HG02970 (cell line): Measurements from ENCODE around the gene NEK7.

Experiments used
- ATAC-seq: cut with Tn5 transposase; IDR thresholded peaks from one replicate; pipeline ENCODE4 v1.9.1; 2021; ENCODE audit warnings: mild to moderate bottlenecking, moderate library complexity, moderate number of reproducible peaks; ENCODE audit not compliant: unreplicated experiment, low FRiP score

Gene NEK7

GRCh38 chr1:198246337-198246736, 89.5 kb downstream of the NEK7 start:
- no peak for ATAC-seq

- peak; percentile 66 for ATAC-seq
Measured at GRCh38 chr1:198253259-198253658, 96.5 kb downstream of the NEK7 start.

GRCh38 chr1:198253668-198254067, 96.9 kb downstream of the NEK7 start:
- ATAC-seq: peak; percentile 98

- no peak for ATAC-seq
Measured at GRCh38 chr1:198254521-198254920, 97.7 kb downstream of the NEK7 start.

DNA sequence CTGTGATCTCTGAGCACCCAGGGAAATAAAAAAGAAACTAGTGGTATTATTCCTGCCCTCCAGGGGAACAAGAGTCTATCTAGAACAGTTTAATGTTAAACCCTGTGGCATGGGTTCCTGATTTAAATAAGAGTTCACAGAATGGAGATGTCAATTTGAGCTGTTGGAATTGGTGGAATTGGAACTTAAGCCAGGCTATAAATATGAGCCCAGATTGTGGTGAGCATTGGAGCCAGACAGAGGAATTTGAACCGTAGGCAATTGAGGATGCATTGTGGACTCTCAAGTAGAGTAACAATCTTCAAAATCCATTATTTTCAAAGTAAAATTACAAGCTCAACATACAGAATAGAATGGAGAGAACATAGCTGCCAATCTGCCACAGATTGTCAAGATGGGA, 98.2 kb downstream of the NEK7 start:
- no peak for ATAC-seq

DNA sequence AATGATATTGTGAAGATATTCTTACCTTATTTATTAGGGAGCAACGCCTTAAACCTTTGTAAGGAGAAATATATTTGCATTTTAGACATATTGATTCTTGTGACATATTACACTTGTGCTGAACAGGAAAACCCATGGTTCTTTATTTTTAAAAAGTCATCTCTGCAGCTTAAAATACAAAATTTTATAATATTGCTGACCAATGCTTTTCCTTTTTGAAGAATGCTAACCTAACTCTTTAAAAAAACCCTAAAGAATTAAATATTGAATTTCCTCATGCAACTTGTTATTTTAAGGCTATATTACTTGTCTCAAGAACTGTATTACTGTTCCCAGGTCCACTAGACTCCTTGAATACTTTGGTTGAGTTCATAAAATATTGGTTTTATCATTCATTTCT, 99.0 kb downstream of the NEK7 start:
- ATAC-seq: no peak

GRCh38 chr1:198258491-198258890, 101.7 kb downstream of the NEK7 start:
- ATAC-seq: no peak

DNA sequence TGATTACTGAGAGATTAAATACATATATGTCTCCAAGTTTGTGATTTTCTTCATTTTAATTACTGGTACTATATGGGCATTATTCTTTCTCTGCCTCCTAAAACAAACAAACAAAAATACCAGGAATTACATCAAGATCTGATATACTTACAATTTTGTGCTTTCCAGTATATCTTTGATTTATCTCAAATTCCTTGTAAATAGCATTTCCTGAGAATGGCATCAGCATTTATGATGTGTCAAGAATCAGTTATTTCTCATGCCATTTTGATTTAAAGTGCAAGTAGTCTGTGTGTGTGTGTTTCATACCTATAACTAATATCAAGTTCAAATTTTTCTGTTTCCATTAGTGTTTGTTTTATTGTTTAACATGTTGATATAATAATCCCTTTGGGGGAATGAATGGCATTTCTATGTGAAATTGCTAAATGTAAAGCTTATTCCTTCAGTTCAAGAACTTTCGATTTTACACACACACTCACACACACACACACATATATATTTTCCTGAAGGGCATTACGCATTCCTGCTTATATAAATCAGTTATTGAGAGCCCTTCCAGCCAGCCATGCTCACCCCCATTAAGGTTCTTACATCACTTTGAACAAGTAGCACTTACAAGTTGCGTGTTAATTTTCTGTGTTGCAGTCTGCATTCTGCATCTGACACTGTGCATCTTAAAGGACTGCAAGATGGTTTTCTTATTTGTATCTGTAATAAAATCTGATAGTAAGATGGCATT, 102.7 kb downstream of the NEK7 start:
- no peak for ATAC-seq

- ATAC-seq: no peak
Measured at GRCh38 chr1:198261886-198262285, 105.1 kb downstream of the NEK7 start.

GRCh38 chr1:198263186-198263585, 106.4 kb downstream of the NEK7 start:
- no peak for ATAC-seq

GRCh38 chr1:198264282-198264681, 107.5 kb downstream of the NEK7 start:
- ATAC-seq: no peak

- ATAC-seq: no peak
Measured at GRCh38 chr1:198265073-198265661, 108.4 kb downstream of the NEK7 start.

GRCh38 chr1:198267056-198267455, 110.3 kb downstream of the NEK7 start:
- no peak for ATAC-seq

- ATAC-seq: no peak
Measured at GRCh38 chr1:198267921-198268320, 111.1 kb downstream of the NEK7 start.

GRCh38 chr1:198268784-198269645, 112.2 kb downstream of the NEK7 start:
- ATAC-seq: no peak

DNA sequence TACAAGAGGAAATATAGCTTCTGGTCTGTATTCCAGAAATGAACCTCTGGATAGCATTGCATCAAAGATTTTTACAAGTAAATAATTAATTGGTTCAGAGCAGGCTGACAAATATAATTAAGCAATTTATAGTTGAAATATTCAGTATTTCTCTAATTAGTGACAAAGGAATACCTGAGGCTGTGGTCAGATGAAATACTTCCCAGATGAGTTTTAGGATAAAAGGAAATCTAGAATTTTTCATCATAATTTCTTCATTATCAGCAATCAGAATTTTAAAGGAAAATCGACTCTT, 112.8 kb downstream of the NEK7 start:
- no peak for ATAC-seq

DNA sequence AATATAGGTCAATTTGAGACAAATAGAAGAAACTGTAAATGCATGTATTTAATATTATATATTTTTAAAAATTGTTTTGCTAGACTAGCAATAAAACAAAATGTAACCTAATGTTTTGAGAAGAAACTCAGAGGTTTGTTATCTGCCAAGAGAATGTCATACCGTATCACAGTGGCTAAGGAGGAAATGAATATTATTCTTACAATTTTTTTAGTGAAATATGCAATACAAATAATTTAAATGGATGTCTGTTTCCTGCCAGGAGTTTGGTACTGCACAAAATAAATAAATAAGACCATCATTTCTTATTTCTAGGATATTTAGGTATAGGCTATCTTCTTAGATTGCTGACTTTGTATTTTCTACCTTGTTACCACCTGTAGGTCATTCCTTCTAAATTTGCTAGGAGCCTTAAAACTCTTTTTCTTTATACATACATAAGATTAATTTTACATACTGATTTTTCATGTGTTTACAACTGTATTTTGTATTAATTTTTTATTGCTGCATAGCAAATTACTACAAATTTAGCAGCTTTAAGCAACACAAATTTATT, 113.6 kb downstream of the NEK7 start:
- ATAC-seq: no peak

DNA sequence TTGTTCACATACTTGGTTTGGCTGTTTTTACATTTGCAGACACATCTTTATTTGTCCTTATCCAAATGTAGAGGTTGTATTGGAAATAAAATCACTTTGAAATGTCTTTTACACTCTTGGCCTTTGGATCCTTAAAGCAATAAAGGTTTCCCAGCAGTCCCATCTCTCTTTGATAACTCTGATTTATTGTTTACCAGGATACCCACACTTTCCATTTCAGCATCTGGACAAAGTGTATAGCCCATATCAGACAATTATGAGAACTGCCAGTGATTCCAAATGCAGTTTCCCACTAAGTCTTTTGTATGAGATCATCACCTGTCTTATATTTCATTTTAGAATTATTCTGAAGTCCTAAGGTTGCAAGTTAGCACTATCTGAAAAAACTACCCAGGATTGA, 114.7 kb downstream of the NEK7 start:
- ATAC-seq: no peak

- ATAC-seq: no peak
Measured at GRCh38 chr1:198272492-198272891, 115.7 kb downstream of the NEK7 start.

- no peak for ATAC-seq
Measured at GRCh38 chr1:198273748-198274295, 117.0 kb downstream of the NEK7 start.

DNA sequence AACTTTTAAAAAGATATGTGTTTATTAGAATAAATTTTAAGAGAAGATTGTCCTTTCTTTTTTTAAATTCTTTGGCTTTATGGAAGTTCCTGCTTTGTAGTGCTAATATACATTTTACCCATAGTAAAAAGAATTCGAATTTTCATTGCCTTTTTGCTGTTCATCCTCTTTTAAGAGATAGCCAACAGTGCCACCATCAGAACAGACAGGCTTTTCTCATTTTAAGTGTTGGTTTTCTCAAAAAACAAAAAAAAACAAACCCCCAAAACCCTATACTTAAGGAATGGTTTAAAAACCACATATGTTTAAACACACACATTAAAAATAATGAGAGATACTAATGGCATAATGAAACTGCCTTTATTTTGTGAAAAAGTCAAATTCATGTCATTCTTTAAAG, 118.8 kb downstream of the NEK7 start:
- no peak for ATAC-seq
